MM.1S (cell line): ENCODE measurements around the gene MACROD2.

Source experiments
- DNase-seq: peaks from one replicate; pipeline ENCODE4 v3.0.0-alpha.2; 2015
- H2AFZ ChIP-seq: fragments of 300-600 bp; sonication (generic); 2 replicates; pipeline ENCODE4 v1.6.0; 2016; ENCODE audit warnings: antibody characterized with exemption, low read length
- H3F3A ChIP-seq: fragments of 300-600 bp; sonication (generic); 2 replicates; pipeline ENCODE4 v1.6.1; 2016; ENCODE audit warnings: mild to moderate bottlenecking, antibody characterized with exemption, low read length, moderate library complexity, mixed read lengths; ENCODE audit not compliant: insufficient read depth
- H3K27ac ChIP-seq: fragments of 300-600 bp; sonication (generic); 2 replicates; pipeline ENCODE4 v1.5.1; 2016; ENCODE audit warnings: mild to moderate bottlenecking, low read length
- H3K27me3 ChIP-seq: fragments of 300-600 bp; sonication (generic); replicated peaks from 2 replicates; pipeline ENCODE4 v1.6.0; 2016; ENCODE audit warnings: low read length; ENCODE audit not compliant: insufficient read depth
- H3K36me3 ChIP-seq: fragments of 300-600 bp; sonication (generic); replicated peaks from 2 replicates; pipeline ENCODE4 v1.6.1; 2016; ENCODE audit warnings: mild to moderate bottlenecking, low read length, mixed read lengths; ENCODE audit not compliant: insufficient read depth
- H3K4me1 ChIP-seq: fragments of 300-600 bp; sonication (generic); 2 replicates; pipeline ENCODE4 v1.6.1; 2016; ENCODE audit warnings: low read length, mixed read lengths
- H3K4me2 ChIP-seq: fragments of 300-600 bp; sonication (generic); 2 replicates; pipeline ENCODE4 v1.6.0; 2016; ENCODE audit warnings: low read depth, low read length
- H3K4me3 ChIP-seq: fragments of 300-600 bp; sonication (generic); 2 replicates; pipeline ENCODE4 v1.5.1; 2016; ENCODE audit warnings: low read length, mixed read lengths
- H3K79me2 ChIP-seq: fragments of 300-600 bp; sonication (generic); 2 replicates; pipeline ENCODE4 v1.6.1; 2016; ENCODE audit warnings: mixed run types, low read length, mixed read lengths
- H3K9ac ChIP-seq: fragments of 300-600 bp; sonication (generic); 2 replicates; pipeline ENCODE4 v1.6.1; 2016; ENCODE audit warnings: low read length, mixed read lengths
- H3K9me2 ChIP-seq: fragments of 300-600 bp; sonication (generic); replicated peaks from 2 replicates; pipeline ENCODE4 v1.6.1; 2016; ENCODE audit warnings: mild to moderate bottlenecking, low read length, mixed read lengths; ENCODE audit not compliant: insufficient read depth
- H3K9me3 ChIP-seq: fragments of 300-600 bp; sonication (generic); replicated peaks from 2 replicates; pipeline ENCODE4 v1.6.1; 2016; ENCODE audit warnings: mild to moderate bottlenecking, low read length, mixed read lengths; ENCODE audit not compliant: insufficient read depth
- H4K20me1 ChIP-seq: fragments of 300-600 bp; sonication (generic); 2 replicates; pipeline ENCODE4 v1.6.1; 2016; ENCODE audit warnings: mild to moderate bottlenecking, low read length, moderate library complexity, mixed read lengths; ENCODE audit not compliant: insufficient read depth
- CTCF ChIP-seq: fragments of 300-600 bp; sonication (generic); IDR thresholded peaks from 2 replicates; pipeline ENCODE4 v1.5.1; 2016; ENCODE audit warnings: antibody characterized with exemption, low read length, mixed read lengths
- EZH2 ChIP-seq: fragments of 300-600 bp; sonication (generic); optimal IDR thresholded peaks from 2 replicates; pipeline ENCODE3; 2017; ENCODE audit warnings: low read depth, mild to moderate bottlenecking, antibody characterized with exemption, low read length, mixed read lengths
- EZH2phosphoT487 ChIP-seq: fragments of 300-600 bp; sonication (generic); IDR thresholded peaks from 2 replicates; pipeline ENCODE4 v1.6.1; 2018; ENCODE audit warnings: antibody characterized with exemption, low read length

Gene MACROD2

GRCh38 chr20:15179381-15179780 is 1184.1 kb downstream of the MACROD2 start:
- H2AFZ ChIP-seq = no peak overlapping the region
- H4K20me1 ChIP-seq = no peaks in the 10 kb centered on the region
- DNase-seq = no peak
- no peaks in the 10 kb centered on the region for H3K79me2 ChIP-seq
- H3K27ac ChIP-seq = no peak overlapping the region
- no peaks in the 10 kb centered on the region for H3K9me2 ChIP-seq
- H3K4me1 ChIP-seq = peaks cover 20% of the 10 kb centered on the region
- no peaks in the 10 kb centered on the region for H3K9me3 ChIP-seq
- H3K4me2 ChIP-seq = no peak overlapping the region
- TF ChIP-seq EZH2phosphoT487 = no peak
- no peak for TF ChIP-seq EZH2
- TF ChIP-seq CTCF = no peak
- no peak overlapping the region for H3K4me3 ChIP-seq
- H3F3A ChIP-seq = peaks cover 8% of the 10 kb centered on the region
- no peaks in the 10 kb centered on the region for H3K36me3 ChIP-seq
- H3K27me3 ChIP-seq = no peaks in the 10 kb centered on the region
- no peak overlapping the region for H3K9ac ChIP-seq

GRCh38 chr20:15179781-15180180 is 1184.5 kb downstream of the MACROD2 start:
- Histone ChIP-seq H3K9me2 (no peaks in the 10 kb centered on the region), H3K27ac (no peak overlapping the region), H3K79me2 (no peaks in the 10 kb centered on the region), H3K4me3 (no peak overlapping the region), H3K36me3 (no peaks in the 10 kb centered on the region), H4K20me1 (no peaks in the 10 kb centered on the region), H3K4me2 (no peak overlapping the region), H2AFZ (no peak overlapping the region), H3K27me3 (no peaks in the 10 kb centered on the region), H3F3A (peaks cover 8% of the 10 kb centered on the region), H3K4me1 (peaks cover 20% of the 10 kb centered on the region), H3K9ac (no peak overlapping the region), H3K9me3 (no peaks in the 10 kb centered on the region)
- no peak for DNase-seq
- no peak for TF ChIP-seq EZH2
- no peak for TF ChIP-seq EZH2phosphoT487
- TF ChIP-seq CTCF = no peak

- Histone ChIP-seq H3K9me2 (no peaks in the 10 kb centered on the region), H3K4me2 (no peak overlapping the region)
Measured at GRCh38 chr20:15185322-15185721, 1190.0 kb downstream of the MACROD2 start.

More at GRCh38 chr20:15185322-15185721, 1190.0 kb downstream of the MACROD2 start:
- Histone ChIP-seq H3K9me3 (no peaks in the 10 kb centered on the region), H4K20me1 (no peaks in the 10 kb centered on the region), H3K4me1 (no peaks in the 10 kb centered on the region), H3K9ac (no peak overlapping the region), H3K36me3 (no peaks in the 10 kb centered on the region), H2AFZ (no peak overlapping the region), H3K27me3 (no peaks in the 10 kb centered on the region), H3K79me2 (no peaks in the 10 kb centered on the region), H3K27ac (no peak overlapping the region), H3F3A (no peaks in the 10 kb centered on the region), H3K4me3 (no peak overlapping the region)
- DNase-seq = no peak
- TF ChIP-seq CTCF = no peak
- TF ChIP-seq EZH2phosphoT487 = no peak
- TF ChIP-seq EZH2 = no peak
